Suprapubic skin (tissue), 4 donors: ENCODE measurements around the gene RAD9A. TPM values are rescaled to one million over a fixed set of nuclear protein-coding genes. Genes with fewer than 3 reads are reported as not detected.

Experiments
- DNase-seq, 2 donors: peaks; one replicate each; pipeline ENCODE4 v3.0.0-alpha.2; 2019; ENCODE audit warnings: low spot score in 2 of 2
- H3K27ac ChIP-seq: fragments of 200-600 bp; sonication (generic); one replicate; pipeline ENCODE4 v1.5.1; 2019
- H3K27me3 ChIP-seq: fragments of 200-600 bp; sonication (generic); one replicate; pipeline ENCODE4 v1.5.1; 2019
- H3K36me3 ChIP-seq: fragments of 200-600 bp; sonication (generic); one replicate; pipeline ENCODE4 v1.5.1; 2019
- H3K4me1 ChIP-seq: fragments of 200-600 bp; sonication (generic); one replicate; pipeline ENCODE4 v1.5.1; 2019
- H3K4me3 ChIP-seq: fragments of 200-600 bp; sonication (generic); one replicate; pipeline ENCODE4 v1.5.1; 2019; ENCODE audit warnings: mild to moderate bottlenecking
- H3K9me3 ChIP-seq: fragments of 200-600 bp; sonication (generic); one replicate; pipeline ENCODE4 v1.5.1; 2019
- CTCF ChIP-seq, 2 donors: fragments of 200-600 bp in 1 of 2; fragments of 450-650 bp in 1 of 2; sonication (generic) in 1 of 2; IDR thresholded peaks; one replicate each; pipeline ENCODE4 v1.5.1; 2016 to 2019; ENCODE audit warnings: antibody characterized with exemption in 2 of 2, mild to moderate bottlenecking in 1 of 2, moderate library complexity in 1 of 2
- EP300 ChIP-seq: sonication (generic); formaldehyde crosslinking; IDR thresholded peaks from one replicate; pipeline ENCODE4 v1.6.1; 2017; ENCODE audit warnings: antibody characterized with exemption
- POLR2A ChIP-seq, 2 donors: fragments of 450-650 bp; IDR thresholded peaks; one replicate each; pipeline ENCODE4 v1.6.1; 2017; ENCODE audit warnings: antibody characterized with exemption in 2 of 2, mild to moderate bottlenecking in 2 of 2, moderate library complexity in 2 of 2
- POLR2AphosphoS5 ChIP-seq, 3 donors: sonication (generic); formaldehyde crosslinking; IDR thresholded peaks; one replicate each; pipeline ENCODE4 v1.6.1; 2017; ENCODE audit warnings: antibody characterized with exemption in 3 of 3
- WGBS: methylation state at CpG from one replicate; pipeline ENCODE4 v1.1.5; 2018; 5-methylcytosine and 5-hydroxymethylcytosine counted together
- total RNA-seq, 4 donors: library from RNA; depleted of rRNA; stranded (reverse); fragments of >200 nt; gene quantifications; one replicate each; pipeline ENCODE4 v1.1.0, GENCODE V29; 2016

RAD9A gene
- total RNA-seq, 4 donors from 2014 or later, result 24.1 to 86.9 (median 28.5) TPM

DNA sequence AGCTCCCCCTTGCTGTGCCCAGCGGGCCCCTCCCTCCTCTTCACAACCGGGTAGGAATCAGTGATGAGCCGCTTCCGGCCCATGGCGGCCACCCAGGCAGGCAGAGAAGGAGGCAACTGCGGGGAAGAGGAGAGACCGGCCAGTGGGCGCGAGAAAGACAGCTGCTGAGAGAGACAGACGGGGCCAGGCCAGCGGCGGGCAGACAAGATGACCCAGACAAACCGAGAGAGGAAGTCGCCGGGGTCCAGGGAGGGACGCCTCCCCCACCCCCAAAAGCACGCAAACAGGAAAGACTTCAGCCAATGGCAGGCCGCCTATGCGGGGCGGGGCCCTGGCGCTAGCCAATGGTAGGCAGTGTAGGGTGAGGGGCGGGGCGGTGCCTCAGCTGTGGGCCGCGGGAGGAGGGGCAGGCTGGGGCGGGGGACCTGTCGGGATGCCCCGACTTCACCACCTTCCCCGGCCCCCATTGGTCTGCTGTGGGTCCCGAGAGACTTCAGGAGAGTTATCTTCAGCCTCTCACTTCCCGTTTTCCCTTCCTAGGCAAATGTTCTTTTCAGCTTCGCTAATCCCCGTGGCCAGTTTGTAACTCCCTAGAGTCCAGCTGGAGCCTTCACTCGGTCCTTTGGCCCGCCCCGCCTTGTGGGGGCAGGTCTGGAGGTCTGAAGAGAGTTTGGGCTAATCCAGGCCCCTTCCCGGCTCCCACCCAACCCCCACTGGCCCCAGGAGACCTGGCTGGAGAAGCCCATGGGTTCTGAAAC, 38.3 kb upstream of the RAD9A start, which contains the start of gene POLD4:
TSS of gene POLD4 (minus strand) at position 230 of the 758 bp plus-strand sequence. CDS start at position 83, 147 bp downstream.
- no peaks in the 10 kb centered on the region for H3K27me3 ChIP-seq
- TF ChIP-seq EP300 (no peak), POLR2A (IDR thresholded peaks at IDR 0.05) (peak; percentile 37 to 89), CTCF (IDR thresholded peaks at IDR 0.05) (no peak), POLR2AphosphoS5 (IDR thresholded peaks at IDR 0.05) (peak; percentile 29 to 55 (median 32))
- H3K27ac ChIP-seq, result peak within 1 kb of the TSS; percentile 98
- H3K4me3 ChIP-seq, result peak within 1 kb of the TSS; percentile 73
- H3K36me3 ChIP-seq, result no peaks in the 10 kb centered on the region
- peaks cover 77% of the 10 kb centered on the region for H3K4me1 ChIP-seq
- no peaks in the 10 kb centered on the region for H3K9me3 ChIP-seq
- under 1% methylated on average over 31 of the region's 37 CpGs for WGBS
- DNase-seq, result peak; percentile 99 to 100

DNA sequence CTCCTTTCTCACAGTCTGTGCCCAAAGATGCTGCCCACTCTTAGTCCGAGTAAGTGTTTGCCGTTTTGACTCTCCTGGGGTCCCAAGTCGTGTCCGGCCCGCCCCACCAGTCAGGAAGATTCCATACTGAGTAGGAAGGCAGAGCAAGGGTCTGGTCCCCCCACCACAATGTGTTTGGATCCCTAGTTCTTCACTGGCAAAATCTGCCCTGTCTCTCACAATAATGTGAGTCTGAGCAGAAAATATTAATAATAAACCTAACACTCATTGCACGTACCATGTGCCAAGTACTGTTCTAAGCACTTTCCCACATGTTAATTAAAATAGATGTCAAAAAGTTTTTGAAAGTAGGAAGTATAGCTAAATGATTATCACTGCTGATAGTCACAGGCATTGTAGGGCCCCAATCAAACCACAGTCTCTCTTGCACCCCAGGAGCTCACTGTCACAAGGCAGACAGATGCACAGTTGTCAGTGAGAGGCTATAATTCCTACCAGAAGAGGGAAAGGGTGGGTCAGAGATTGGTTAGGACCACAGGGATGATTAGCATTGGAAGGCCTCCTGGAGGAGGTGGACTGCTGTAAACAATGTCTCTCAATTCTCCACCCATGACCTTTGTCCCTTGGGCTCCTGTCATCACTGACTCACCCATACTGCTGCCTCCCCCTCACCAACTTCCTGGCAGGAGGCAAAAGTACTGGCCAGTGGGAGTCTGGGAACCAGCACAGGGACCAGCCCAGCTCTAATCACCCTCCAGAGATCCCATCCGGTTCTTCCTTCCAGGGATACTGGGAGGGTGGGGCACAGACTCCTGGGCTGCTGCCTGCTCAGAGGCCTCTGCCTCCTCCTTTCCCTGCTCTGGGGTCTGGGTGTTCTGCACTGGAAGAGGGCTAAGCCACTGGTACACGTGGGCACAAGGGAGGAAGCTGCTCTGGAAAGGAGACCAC, 37.4 kb upstream of the RAD9A start:
- peak in 1 of 2 donors; percentile 81 for DNase-seq
- no peaks in the 10 kb centered on the region for H3K27me3 ChIP-seq
- no peaks in the 10 kb centered on the region for H3K9me3 ChIP-seq
- peak overlapping the region; percentile 98 for H3K27ac ChIP-seq
- H3K4me1 ChIP-seq, result peaks cover 78% of the 10 kb centered on the region
- no peaks in the 10 kb centered on the region for H3K36me3 ChIP-seq
- 22% methylated on average over 7 of the region's 8 CpGs for WGBS
- TF ChIP-seq POLR2AphosphoS5 (IDR thresholded peaks at IDR 0.05) (peak in 1 of 3 donors; percentile 42), POLR2A (IDR thresholded peaks at IDR 0.05) (no peak)
- peak overlapping the region; percentile 73 for H3K4me3 ChIP-seq

- H3K36me3 ChIP-seq, result no peaks in the 10 kb centered on the region
- peak in 1 of 2 donors; percentile 66 for DNase-seq
- no peak for TF ChIP-seq POLR2A (IDR thresholded peaks at IDR 0.05)
- no peak for TF ChIP-seq POLR2AphosphoS5 (IDR thresholded peaks at IDR 0.05)
- TF ChIP-seq EP300, result no peak
- no peak for TF ChIP-seq CTCF (IDR thresholded peaks at IDR 0.05)
- H3K4me1 ChIP-seq, result peaks cover 74% of the 10 kb centered on the region
- 74% methylated on average over 7 of the region's 11 CpGs for WGBS
- H3K9me3 ChIP-seq, result no peaks in the 10 kb centered on the region
- no peaks in the 10 kb centered on the region for H3K27me3 ChIP-seq
- H3K4me3 ChIP-seq, result no peak overlapping the region
- peak overlapping the region; percentile 98 for H3K27ac ChIP-seq
Observed at GRCh38 chr11:67355023-67355793, 36.6 kb upstream of the RAD9A start.

DNA sequence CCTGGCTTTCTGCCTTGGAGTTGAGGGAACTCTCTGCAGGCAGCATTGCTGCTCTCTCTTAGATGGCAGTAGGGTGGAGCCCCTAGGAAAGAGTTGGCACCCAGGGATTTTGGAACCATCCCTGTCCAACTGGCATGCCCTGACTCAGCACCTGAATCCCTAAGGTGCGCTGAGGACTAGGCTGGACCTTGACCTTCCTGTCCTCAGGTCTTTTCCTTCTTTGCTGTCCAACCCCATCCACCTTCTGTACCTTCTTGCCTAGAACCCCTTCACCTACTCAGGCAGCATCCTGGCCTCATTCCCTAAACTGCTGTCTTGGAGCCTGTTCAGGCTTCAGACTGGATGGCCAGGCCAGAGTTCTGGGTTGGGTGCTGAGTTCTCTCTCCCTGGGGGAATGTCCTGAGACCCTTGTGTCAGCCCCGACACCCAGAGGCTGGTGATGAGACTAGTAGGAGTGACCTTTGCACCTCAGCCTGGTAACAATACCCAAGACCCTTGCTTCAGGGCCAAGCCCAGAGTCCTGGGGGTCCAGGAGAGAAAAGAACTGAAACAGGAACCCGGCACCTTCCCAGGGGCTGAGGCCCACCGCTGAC, 35.9 kb upstream of the RAD9A start:
- peaks cover 70% of the 10 kb centered on the region for H3K4me1 ChIP-seq
- WGBS, result 80% methylated on average over 4 of the region's 4 CpGs

More for the DNA sequence above, 35.9 kb upstream of the RAD9A start:
- Histone ChIP-seq H3K9me3 (no peaks in the 10 kb centered on the region), H3K36me3 (no peaks in the 10 kb centered on the region), H3K4me3 (no peak overlapping the region), H3K27me3 (no peaks in the 10 kb centered on the region), H3K27ac (peak overlapping the region; percentile 98)
- TF ChIP-seq CTCF (IDR thresholded peaks at IDR 0.05), result no peak
- no peak for TF ChIP-seq POLR2A (IDR thresholded peaks at IDR 0.05)
- TF ChIP-seq POLR2AphosphoS5 (IDR thresholded peaks at IDR 0.05), result no peak
- no peak for TF ChIP-seq EP300
- no peak for DNase-seq
